ENCODE data around the gene SLC1A4.

Gene SLC1A4

GRCh38 chr2:65020943-65021528 is 31.8 kb downstream of the SLC1A4 start:
- in situ Hi-C loops (cut with MboI; ENCODE audit: low pct_unique_long_range_greater_than_20kb, low sequenced_read_pairs, unreplicated experiment) = no loop called here
- TF ChIP-seq CTCF (IDR thresholded peaks at IDR 0.05; ENCODE audit: extremely low read depth, insufficient read depth, missing control alignments) = no peak

GRCh38 chr2:65021709-65022108 is 32.5 kb downstream of the SLC1A4 start:
- TF ChIP-seq CTCF (IDR thresholded peaks at IDR 0.05; ENCODE audit: extremely low read depth, insufficient read depth, missing control alignments) = no peak
- DNase-seq (ENCODE audit: low spot score) = no peak
- in situ Hi-C loops (cut with MboI; ENCODE audit: low pct_unique_long_range_greater_than_20kb, low sequenced_read_pairs, unreplicated experiment) = no loop called here

More at GRCh38 chr2:65020943-65021528, 31.8 kb downstream of the SLC1A4 start:
- no peak for DNase-seq (ENCODE audit: low spot score)

GRCh38 chr2:65022189-65022588 is 33.0 kb downstream of the SLC1A4 start:
- no peak for TF ChIP-seq CTCF (IDR thresholded peaks at IDR 0.05; ENCODE audit: extremely low read depth, insufficient read depth, missing control alignments)
- no peak for DNase-seq (ENCODE audit: low spot score)
- in situ Hi-C loops (cut with MboI; ENCODE audit: low pct_unique_long_range_greater_than_20kb, low sequenced_read_pairs, unreplicated experiment) = no loop called here

GRCh38 chr2:65023742-65024141 is 34.5 kb downstream of the SLC1A4 start:
- TF ChIP-seq CTCF (IDR thresholded peaks at IDR 0.05; ENCODE audit: extremely low read depth, insufficient read depth, missing control alignments) = no peak
- in situ Hi-C loops (cut with MboI; ENCODE audit: low pct_unique_long_range_greater_than_20kb, low sequenced_read_pairs, unreplicated experiment) = no loop called here
- no peak for DNase-seq (ENCODE audit: low spot score)

- no peak for TF ChIP-seq CTCF (IDR thresholded peaks at IDR 0.05; ENCODE audit: extremely low read depth, insufficient read depth, missing control alignments)
- in situ Hi-C loops (cut with MboI; ENCODE audit: low pct_unique_long_range_greater_than_20kb, low sequenced_read_pairs, unreplicated experiment) = no loop called here
- DNase-seq (ENCODE audit: low spot score) = no peak
Observed at GRCh38 chr2:65024149-65024829, 35.1 kb downstream of the SLC1A4 start.

GRCh38 chr2:65025453-65026123 is 36.4 kb downstream of the SLC1A4 start:
- TF ChIP-seq CTCF (IDR thresholded peaks at IDR 0.05; ENCODE audit: extremely low read depth, insufficient read depth, missing control alignments) = no peak
- in situ Hi-C loops (cut with MboI; ENCODE audit: low pct_unique_long_range_greater_than_20kb, low sequenced_read_pairs, unreplicated experiment) = loop anchor here (25.0 kb wide), 3 partner anchors 113 to 688 kb away; no protein-coding TSS in a partner anchor
- DNase-seq (ENCODE audit: low spot score) = no peak
